KG1 (cell line): ENCODE data around the gene STARD5.
"Not testable (repeated sequence)": the region's sequence is repeated elsewhere in the genome, so short reads cannot be mapped to it uniquely, and the experiment has no call there.

Experiments
- DNase-seq: peaks from one replicate; lab custom pipeline; 2025; lab: John Stamatoyannopoulos, UW

STARD5 gene

DNA sequence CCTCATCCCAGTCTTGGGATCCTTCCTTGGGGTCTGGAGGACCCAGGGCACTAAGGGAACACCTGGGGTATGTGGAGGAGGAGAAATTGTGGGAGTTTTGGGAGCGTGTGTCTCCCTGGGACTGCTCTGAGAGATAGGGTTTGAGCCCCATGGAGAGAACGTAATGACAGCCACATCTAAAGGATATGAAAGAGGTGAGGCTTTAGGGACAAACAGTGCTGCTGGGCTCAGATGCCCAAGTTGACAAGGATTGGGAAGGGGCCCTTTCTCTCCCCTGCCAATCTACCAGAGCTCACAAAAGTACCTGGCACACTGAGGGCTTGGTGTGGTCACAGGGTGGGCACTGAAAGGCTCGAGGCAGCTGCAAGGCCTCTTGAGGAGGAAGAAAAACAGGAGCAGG lies 13.3 kb upstream of the STARD5 start:
- DNase-seq, result no peak

- DNase-seq, result peak; percentile 7
Observed at GRCh38 chr15:81336568-81336967, 12.6 kb upstream of the STARD5 start.

GRCh38 chr15:81335631-81336030 lies 11.7 kb upstream of the STARD5 start:
- DNase-seq, result no peak

DNA sequence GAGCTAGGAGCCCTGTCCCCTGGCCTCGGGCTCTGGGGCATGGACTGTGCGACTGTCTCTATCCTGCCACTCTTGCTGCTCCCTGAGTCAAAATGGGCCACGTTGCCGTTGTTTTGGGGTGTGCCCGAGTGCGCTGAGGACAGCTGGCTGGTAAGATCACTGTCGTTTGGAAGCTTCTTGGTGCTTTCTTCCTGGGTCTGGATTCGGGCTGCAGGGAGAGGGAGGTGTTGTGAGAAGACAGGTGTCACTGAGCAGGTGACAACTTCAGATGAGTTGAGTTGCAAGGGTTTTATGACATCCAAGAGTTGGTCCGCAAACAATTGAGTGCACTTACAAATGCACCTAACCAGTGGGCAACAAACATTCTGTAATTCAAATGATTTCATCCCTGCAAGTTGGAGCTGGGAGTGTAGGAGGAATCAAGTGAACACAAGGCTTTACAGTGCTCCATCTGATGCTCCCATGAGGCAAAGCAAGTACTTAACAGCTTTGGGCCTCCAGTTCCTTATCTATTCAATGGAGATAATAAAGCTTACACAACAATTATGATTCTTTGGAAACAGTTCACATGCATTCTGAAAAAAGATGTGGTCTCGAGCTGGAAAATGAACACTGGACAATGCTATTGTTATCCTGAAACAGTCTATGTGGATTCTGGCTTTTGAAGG lies 11.0 kb upstream of the STARD5 start:
- no peak for DNase-seq

GRCh38 chr15:81333363-81333762 lies 9.4 kb upstream of the STARD5 start:
- DNase-seq, result no peak

- DNase-seq, result no peak
Observed at GRCh38 chr15:81332326-81332725, 8.4 kb upstream of the STARD5 start.

- no peak for DNase-seq
Observed at GRCh38 chr15:81331600-81331999, 7.7 kb upstream of the STARD5 start.

DNA sequence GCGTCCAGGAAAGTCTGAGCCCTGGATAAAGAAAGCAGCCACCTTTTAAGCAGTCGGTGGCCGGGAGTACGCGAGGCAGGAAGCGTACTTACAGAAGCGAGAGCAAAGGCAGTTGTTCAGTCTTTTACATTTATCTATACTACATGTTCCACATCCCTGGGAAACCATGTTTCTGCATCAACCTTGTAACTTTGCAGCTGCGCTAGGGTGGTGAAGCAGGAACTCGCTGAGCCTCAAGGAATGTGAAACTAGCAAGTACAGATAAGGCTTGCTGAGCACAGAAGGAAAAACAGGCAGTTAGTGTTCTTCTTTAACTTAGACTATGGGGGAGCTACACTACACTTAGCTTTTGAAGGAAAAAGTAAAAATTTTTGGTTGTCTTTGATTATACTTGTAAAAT lies 7.2 kb upstream of the STARD5 start:
- not testable (repeated sequence) for DNase-seq

GRCh38 chr15:81330366-81331090 lies 6.6 kb upstream of the STARD5 start:
- DNase-seq, result no peak

- DNase-seq, result no peak
Observed at GRCh38 chr15:81329446-81329845, 5.5 kb upstream of the STARD5 start.

DNA sequence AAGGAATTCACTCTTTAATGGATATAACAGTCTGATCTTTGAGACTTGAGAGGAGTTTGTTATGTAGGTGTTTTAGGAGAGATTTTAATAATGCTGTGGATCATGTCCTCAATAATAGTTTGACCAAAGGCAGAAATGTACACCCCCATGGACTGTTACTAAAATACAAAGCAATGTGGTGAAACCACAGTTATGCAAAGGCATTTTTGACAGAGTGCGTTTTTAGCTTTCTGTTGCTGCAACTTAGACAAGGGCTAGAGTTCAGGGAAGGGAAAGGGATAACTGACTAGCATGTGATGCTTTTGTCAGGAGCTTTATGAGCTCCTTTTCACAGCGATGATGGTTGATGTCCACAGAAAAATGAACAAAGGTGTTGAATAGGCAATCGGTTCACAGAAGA lies 3.6 kb upstream of the STARD5 start:
- no peak for DNase-seq

GRCh38 chr15:81326466-81327212 lies 2.7 kb upstream of the STARD5 start:
- no peak for DNase-seq

DNA sequence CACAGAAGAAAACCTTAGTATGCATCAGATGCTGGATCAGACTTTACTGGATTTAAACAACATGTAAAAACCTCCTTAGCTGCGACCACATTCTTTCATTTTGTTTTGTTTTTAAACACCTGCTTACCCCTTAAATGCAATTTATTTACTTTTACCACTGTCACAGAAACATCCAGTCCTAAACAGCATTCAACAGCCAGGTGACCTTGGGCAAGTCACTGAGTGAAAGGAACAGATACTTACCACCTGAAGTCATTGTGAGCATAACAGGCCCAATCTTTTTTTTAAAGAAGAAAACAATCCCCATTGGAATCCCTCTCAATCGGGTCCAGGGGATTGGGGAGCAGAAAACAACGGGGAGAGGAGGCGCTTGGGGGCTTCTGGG lies 390 bp downstream of the STARD5 start:
- no peak for DNase-seq

- DNase-seq, result no peak
Observed at GRCh38 chr15:81322676-81323253, 1.2 kb downstream of the STARD5 start.

GRCh38 chr15:81321667-81322066 lies 2.3 kb downstream of the STARD5 start:
- DNase-seq, result no peak

DNA sequence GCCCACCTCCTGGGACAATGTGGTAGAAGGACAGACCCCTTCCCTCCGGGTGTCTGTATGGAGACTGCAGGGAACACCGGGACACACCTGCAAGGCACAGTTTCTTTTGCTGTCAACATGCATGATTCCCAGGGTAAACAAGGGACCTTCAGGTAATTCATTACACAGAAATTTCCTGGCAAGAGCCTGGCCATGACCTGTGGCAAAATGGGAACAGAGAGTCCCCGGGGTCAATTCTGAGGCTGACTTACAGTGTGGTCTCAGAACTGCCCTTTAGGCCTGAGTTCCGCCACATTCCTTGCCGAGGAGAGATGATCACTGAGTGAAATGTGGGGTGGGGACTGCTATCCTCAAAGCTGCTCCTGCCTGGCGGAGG lies 6.3 kb downstream of the STARD5 start:
- no peak for DNase-seq

GRCh38 chr15:81316267-81316666 lies 7.7 kb downstream of the STARD5 start:
- DNase-seq, result no peak

DNA sequence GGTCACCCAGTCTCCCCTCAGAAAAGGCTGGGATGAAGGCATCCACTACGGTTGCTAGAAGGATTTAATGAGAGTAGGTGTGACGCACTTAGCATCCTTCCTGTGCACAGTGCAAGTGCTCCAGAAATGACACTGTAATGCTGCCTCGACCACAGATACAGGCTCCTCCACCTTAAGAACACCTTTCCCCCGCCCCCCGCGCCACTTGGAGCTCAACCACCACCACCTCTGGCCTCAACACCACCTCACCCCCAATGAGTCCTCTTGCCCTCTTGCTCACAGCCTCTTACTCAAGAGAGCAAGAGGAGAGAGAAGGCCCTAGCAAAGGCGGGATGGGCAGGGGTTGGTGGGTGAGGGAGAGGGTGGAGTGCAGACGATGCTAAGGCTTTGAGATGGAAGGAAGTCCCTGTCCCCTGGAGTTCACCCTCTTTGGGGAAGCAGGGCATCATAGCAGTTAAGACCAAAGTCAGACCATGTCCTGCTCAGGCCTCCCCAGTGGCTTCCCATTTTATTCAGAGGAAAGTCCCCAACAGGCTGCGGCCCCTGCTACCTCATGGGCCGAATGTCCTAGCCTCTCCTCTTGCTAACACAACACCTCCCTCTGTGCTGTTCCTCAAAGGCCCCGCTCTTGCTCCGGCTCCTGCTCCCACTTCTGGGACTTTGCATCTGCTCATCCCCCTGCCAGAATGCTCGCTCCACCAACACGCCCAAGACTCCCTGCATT lies 8.3 kb downstream of the STARD5 start:
- no peak for DNase-seq

DNA sequence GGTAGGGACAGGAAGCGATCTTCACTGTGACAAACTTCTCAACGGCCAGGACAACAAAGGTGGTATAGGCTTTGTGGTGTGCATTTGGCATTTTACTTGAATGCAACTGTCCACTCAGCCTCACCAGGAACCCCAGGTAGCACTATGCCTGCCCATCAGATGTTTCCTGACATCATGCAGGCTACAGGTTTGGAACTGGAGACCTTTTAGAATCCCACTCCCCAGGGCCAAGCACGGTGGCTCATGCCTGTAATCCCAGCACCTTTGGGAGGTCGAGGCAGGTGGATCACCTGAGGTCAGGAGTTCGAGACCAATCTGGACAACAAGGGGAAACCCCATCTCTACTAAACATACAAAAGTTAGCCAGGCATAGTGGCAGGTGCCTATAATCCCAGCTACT lies 9.6 kb downstream of the STARD5 start:
- DNase-seq, result no peak

- DNase-seq, result no peak
Observed at GRCh38 chr15:81313686-81314085, 10.3 kb downstream of the STARD5 start.

DNA sequence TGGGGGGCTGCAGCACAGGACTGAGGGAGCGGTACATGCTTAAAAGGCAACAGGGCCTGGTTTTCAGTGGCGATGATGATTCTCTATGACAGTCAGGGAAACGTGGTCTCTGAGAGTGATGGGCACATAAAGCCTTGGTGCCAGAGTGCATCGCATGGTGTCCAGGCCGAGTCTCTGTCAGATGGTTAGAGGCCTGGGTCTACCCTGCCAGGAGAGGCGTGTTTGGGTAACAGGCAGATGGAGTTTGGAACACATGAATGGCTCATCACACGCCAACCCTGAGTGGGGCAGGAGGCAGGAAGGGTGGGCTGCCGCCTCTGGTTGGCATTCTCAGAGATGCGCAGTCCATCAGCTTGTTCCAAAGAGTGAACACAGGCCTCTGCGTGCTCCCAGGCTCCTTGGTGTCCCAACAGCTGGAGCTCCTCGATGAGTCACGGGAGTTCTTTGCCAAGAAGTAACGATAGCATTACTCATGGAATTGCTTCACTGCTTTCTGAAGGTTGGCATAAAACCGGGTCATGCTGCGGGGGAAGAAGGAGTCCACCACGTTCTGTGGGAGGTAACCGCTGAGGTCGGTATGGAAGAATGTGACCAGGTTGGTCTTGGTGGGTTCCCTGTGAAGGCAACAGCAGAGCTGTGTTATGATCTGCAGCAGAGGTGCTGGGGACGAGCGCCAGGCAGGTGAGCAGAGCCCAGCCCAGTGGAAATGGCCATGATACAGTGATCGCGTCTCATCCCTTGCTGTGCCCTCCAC lies 11.0 kb downstream of the STARD5 start:
- no peak for DNase-seq
